Small intestine (tissue), 7 donors: Measurements from ENCODE around the gene TMEM59. TPM values are rescaled to one million over a fixed set of nuclear protein-coding genes. Genes with fewer than 3 reads are reported as not detected.

ENCODE experiments used
- DNase-seq, 2 donors: peaks; one replicate each; pipeline versions ENCODE4 v3.0.0 to v3.0.0-alpha.2; 2013
- FAIRE-seq: peaks from 2 replicates; lab custom pipeline; 2012; peaks lifted over from hg19 to GRCh38; lab: Jason Lieb, UNC
- H3K27ac ChIP-seq, 3 donors: one replicate each; pipeline ENCODE4 v1.5.1; 2013; ENCODE audit warnings: low read length in 2 of 3, mild to moderate bottlenecking in 2 of 3, control low read depth in 1 of 3, inconsistent platforms in 1 of 3, low read depth in 1 of 3, moderate library complexity in 1 of 3
- H3K27me3 ChIP-seq, 3 donors: one replicate each; pipeline ENCODE4 v1.6.1; 2013; ENCODE audit warnings: low read length in 3 of 3, inconsistent platforms in 1 of 3; ENCODE audit not compliant: control insufficient read depth in 3 of 3, insufficient read depth in 3 of 3
- H3K36me3 ChIP-seq, 3 donors: one replicate each; pipeline ENCODE4 v1.6.1; 2013; ENCODE audit warnings: low read length in 3 of 3, inconsistent platforms in 1 of 3, low read depth in 1 of 3, mild to moderate bottlenecking in 1 of 3, moderate library complexity in 1 of 3; ENCODE audit not compliant: control insufficient read depth in 3 of 3, insufficient read depth in 2 of 3
- H3K4me1 ChIP-seq, 3 donors: one replicate each; pipeline ENCODE4 v1.6.1; 2013; ENCODE audit warnings: low read length in 2 of 3, inconsistent platforms in 1 of 3, low read depth in 1 of 3, mild to moderate bottlenecking in 1 of 3, moderate library complexity in 1 of 3; ENCODE audit not compliant: control insufficient read depth in 3 of 3, insufficient read depth in 2 of 3
- H3K4me3 ChIP-seq, 3 donors: one replicate each; pipeline ENCODE4 v1.5.1; 2013; ENCODE audit warnings: low read length in 3 of 3, control low read depth in 1 of 3, inconsistent platforms in 1 of 3, low read depth in 1 of 3, mild to moderate bottlenecking in 1 of 3, moderate library complexity in 1 of 3
- H3K9me3 ChIP-seq, 2 donors: one replicate each; pipeline ENCODE4 v1.6.1; 2013; ENCODE audit warnings: low read depth in 1 of 2, low read length in 1 of 2; ENCODE audit not compliant: control insufficient read depth in 2 of 2, insufficient read depth in 1 of 2
- WGBS, 3 donors: extraction: QIAGEN DNeasy Blood & Tissue Kit; methylation state at CpG; one replicate each; pipeline ENCODE4 v1.1.7; 2013; 5-methylcytosine and 5-hydroxymethylcytosine counted together
- polyA plus RNA-seq, 4 donors: library from polyadenylated mRNA; stranded (reverse) in 3 of 4; unstranded in 1 of 4; fragments of 200-250 nt in 3 of 4; fragments of 120-200 nt in 1 of 4; gene quantifications; one replicate each; pipeline versions ENCODE4 v1.2.1 to v1.2.3, GENCODE V29; 2013
- donor health status: healthy with polysubstance abuse.
- donor health status: control.
- donor health status: control.
- donor health status: Bipolar disorder and iron deficiency.
- donor health status: healthy.

TMEM59 gene
- polyA plus RNA-seq, 4 donors, result 156 to 447 (median 212) TPM

DNA sequence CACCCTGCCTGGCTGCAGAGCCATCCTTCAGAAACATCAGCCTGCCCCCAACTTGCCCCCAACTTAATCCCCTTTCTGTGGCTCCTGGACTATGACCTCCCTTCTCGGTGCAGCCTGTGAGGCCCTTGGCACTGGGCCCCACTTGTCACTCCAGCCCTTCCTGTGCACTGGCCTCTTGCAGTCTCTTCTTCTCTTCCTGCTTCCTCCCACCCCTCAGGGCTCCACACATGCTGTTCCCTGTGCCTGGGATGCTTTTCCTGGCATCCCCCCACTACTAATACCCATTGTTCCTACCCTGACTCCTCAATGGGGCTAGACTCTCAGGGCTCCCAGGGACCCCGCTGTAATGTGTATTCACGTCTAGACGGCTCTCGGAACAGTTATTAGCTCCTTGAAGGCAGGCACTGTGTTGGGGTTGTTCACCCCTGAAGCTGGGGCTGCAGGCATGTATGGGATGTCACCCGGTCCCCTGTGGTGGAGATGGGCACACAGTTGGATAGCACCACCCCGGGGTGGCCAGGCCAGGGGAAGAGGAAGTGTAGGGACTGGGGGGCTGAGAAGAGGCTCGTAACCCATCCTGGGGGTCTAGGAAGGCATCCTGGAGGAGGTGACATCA lies 39.5 kb downstream of the TMEM59 start:
- WGBS, 3 donors, result 72 to 79% (median 79%) methylated on average over 8 of the region's 8 CpGs
- Histone ChIP-seq H3K27ac (no peak overlapping the region), H3K4me3 (no peak overlapping the region), H3K9me3 (no peaks in the 10 kb centered on the region), H3K36me3 (no peaks in the 10 kb centered on the region), H3K4me1 (peaks cover 0 to 34% (median 0%) of the 10 kb centered on the region in 3 donors), H3K27me3 (peaks cover 0 to under 1% (median 0%) of the 10 kb centered on the region in 3 donors)
- DNase-seq (peak in 1 of 2 donors; percentile 58), FAIRE-seq (no peak)

DNA sequence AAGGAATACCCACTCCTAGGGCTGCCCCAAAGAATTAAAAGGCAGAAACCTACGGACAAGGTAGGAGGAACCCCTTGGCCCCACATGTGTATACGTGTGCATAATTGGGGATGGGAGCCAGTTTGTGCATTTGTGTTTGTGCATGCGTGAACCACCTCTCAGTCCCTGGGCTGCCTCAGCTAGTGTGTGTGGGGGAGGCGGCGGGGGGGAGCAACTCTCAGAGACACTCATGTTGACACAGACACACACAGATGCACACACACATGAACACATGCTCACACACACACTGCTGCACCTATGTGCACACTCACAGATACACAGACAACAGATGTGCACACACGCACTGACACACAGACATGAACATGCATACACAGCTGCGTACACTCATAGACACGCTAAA lies 40.1 kb downstream of the TMEM59 start:
- no peaks in the 10 kb centered on the region for H3K9me3 ChIP-seq
- H3K27ac ChIP-seq, result no peak overlapping the region
- no peaks in the 10 kb centered on the region for H3K36me3 ChIP-seq
- DNase-seq (no peak), FAIRE-seq (no peak)
- 74 to 88% (median 84%) methylated on average over 8 of the region's 8 CpGs for WGBS, 3 donors
- peaks cover 0 to 31% (median 0%) of the 10 kb centered on the region in 3 donors for H3K4me1 ChIP-seq
- no peak overlapping the region for H3K4me3 ChIP-seq
- peaks cover 0 to 4% (median 0%) of the 10 kb centered on the region in 3 donors for H3K27me3 ChIP-seq

DNA sequence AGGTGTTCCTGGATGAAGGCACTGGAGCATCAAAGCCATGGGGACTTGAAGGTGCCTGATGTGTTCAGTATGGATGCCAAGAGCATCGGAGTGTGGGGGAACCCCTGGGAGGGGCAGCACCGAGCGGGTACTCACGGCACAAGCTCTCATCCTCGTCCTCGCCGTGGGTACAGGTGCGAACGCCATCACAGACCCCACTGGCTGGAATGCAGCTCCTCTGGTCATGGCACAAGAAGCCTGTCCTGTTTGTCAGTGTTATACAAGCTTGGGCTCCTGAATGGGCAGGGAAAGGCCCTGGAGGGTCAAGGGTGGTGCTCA lies 41.0 kb downstream of the TMEM59 start:
- H3K36me3 ChIP-seq, result no peaks in the 10 kb centered on the region
- no peak overlapping the region for H3K4me3 ChIP-seq
- no peak overlapping the region for H3K27ac ChIP-seq
- peaks cover 0 to 4% (median 0%) of the 10 kb centered on the region in 3 donors for H3K27me3 ChIP-seq
- DNase-seq (no peak), FAIRE-seq (no peak)
- peaks cover 0 to 26% (median 0%) of the 10 kb centered on the region in 3 donors for H3K4me1 ChIP-seq
- H3K9me3 ChIP-seq, result no peaks in the 10 kb centered on the region
- 89 to 91% (median 91%) methylated on average over 9 of the region's 9 CpGs for WGBS, 3 donors

DNA sequence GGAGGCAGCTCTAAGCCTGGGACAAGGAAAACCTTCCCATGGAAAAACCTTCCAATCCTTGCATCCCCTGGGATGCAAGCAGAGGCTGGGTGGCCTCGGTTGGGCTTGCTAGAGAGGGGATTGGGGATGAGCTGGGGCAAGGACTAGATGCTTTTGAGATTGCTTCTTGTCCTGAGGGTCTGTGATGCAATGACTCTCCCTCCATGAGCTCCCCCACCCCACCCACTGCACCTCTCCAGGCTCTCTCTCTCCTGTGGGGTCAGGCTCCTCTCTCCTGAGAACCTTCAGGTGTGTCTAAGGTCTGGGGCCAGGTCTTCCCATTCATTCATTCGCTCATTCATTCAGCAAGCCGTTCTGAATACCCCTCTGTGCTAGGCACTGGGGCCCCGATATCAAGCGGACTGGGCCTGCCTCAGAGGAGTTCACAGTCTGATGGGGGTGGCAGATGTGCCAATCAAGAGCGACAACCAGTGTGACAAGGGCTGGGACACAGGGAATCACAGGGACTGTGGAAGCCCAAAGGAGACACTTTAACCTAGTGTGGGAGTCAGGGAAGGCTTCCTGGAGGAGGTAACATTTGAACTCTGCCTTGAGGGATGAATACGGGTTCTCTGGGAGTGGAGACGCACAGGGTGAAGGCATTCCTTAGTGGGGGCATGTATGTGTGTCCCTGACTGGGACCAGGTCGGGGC lies 41.5 kb downstream of the TMEM59 start:
- no peak for FAIRE-seq
- no peaks in the 10 kb centered on the region for H3K9me3 ChIP-seq
- no peak overlapping the region for H3K4me3 ChIP-seq
- no peak overlapping the region for H3K27ac ChIP-seq
- no peak for DNase-seq
- H3K4me1 ChIP-seq, result peaks cover 0 to 23% (median 0%) of the 10 kb centered on the region in 3 donors
- H3K36me3 ChIP-seq, result no peaks in the 10 kb centered on the region
- WGBS, 3 donors, result 82 to 88% (median 85%) methylated on average over 9 of the region's 9 CpGs
- peaks cover 0 to 4% (median 0%) of the 10 kb centered on the region in 3 donors for H3K27me3 ChIP-seq

DNA sequence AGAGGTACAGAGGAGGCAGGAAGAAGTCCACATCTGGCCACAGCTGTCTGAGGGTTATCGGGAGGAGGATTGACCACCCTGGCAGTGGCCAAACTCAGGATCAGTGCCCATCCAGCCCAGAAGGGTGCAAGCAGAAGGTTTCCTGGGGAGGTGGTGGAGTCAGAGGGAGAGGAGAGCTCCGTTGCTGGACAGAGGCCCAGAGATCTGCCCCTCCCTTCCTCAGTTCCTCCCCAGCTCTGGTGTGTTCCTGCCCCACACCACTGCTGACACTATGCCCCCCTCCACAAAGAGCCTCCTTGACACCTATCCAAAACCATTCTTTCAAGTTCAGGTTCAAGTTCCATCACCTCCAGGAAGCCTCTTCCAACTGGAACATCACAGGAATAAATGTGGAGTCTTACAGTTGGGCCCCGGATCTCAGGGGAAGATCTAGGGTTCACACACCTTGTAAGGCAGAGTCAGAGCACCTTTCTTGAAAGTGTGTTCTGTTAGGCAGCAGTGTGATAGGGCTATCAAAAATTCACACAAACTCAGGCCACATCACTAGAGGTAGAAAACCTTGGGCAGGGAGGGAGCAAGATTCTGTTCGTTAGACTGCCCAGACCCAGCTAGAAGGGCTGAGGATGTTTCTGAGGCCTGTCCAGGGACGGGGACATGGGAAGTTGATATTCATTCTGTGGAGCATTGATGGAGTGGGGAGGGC lies 42.4 kb downstream of the TMEM59 start:
- DNase-seq, result no peak
- no peak overlapping the region for H3K27ac ChIP-seq
- H3K27me3 ChIP-seq, result peaks cover 0 to 4% (median 0%) of the 10 kb centered on the region in 3 donors
- no peaks in the 10 kb centered on the region for H3K36me3 ChIP-seq
- WGBS, 3 donors, result 64 to 88% (median 81%) methylated on average over 4 to 5 of the region's 5 CpGs
- peaks cover 0 to 15% (median 0%) of the 10 kb centered on the region in 3 donors for H3K4me1 ChIP-seq
- H3K4me3 ChIP-seq, result no peak overlapping the region
- H3K9me3 ChIP-seq, result no peaks in the 10 kb centered on the region
- no peak for FAIRE-seq

DNA sequence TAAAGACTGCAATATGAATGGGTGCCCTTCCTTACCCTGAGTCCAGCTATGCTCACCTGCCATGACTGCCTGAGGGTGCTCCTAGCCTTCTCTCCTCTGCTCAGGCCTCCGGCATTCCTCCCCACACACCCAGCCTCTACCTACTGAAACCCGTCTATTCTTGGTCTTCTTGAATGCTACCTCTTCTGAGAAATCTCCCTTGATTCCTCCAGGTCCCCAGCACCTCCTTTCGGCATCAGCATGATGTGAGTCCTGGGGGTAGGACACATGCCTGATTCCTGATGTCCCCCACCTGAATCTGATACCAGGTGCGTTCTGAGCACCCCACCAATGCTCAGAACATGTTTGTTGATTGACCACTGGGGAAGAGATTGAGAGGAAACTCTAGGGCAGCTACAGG lies 43.6 kb downstream of the TMEM59 start:
- no peak for FAIRE-seq
- WGBS, 3 donors, result 84 to 88% (median 84%) methylated on average over 4 of the region's 4 CpGs
- Histone ChIP-seq H3K4me3 (no peak overlapping the region), H3K36me3 (no peaks in the 10 kb centered on the region), H3K4me1 (peaks cover 0 to 15% (median 0%) of the 10 kb centered on the region in 3 donors), H3K27ac (no peak overlapping the region), H3K27me3 (peaks cover 0 to 4% (median 0%) of the 10 kb centered on the region in 3 donors), H3K9me3 (no peaks in the 10 kb centered on the region)
- no peak for DNase-seq

DNA sequence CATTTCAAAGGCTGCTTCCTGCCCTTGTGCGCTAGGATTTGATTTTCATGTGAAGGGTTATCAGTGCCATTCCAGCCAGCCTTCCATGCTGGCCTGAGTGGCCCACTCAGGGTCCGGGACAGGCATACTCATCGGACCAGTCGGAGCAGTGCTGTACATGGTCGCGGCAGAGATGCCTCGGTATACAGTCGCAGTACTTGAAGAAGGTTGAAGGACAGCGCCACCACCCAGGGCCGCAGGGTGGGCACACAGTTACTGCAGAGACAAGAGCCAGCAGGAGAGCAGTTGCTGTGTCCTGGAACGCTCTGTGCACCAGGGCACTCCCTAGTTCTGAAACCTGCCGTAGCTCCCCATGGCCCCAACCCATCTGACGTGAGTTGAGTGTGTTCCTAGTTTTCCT lies 44.1 kb downstream of the TMEM59 start:
- Histone ChIP-seq H3K4me3 (no peak overlapping the region), H3K27me3 (peaks cover 0 to 4% (median 0%) of the 10 kb centered on the region in 3 donors), H3K9me3 (no peaks in the 10 kb centered on the region), H3K27ac (no peak overlapping the region), H3K36me3 (no peaks in the 10 kb centered on the region), H3K4me1 (peaks cover 0 to 11% (median 0%) of the 10 kb centered on the region in 3 donors)
- FAIRE-seq, result no peak
- no peak for DNase-seq
- 85 to 90% (median 86%) methylated on average over 13 of the region's 13 CpGs for WGBS, 3 donors

DNA sequence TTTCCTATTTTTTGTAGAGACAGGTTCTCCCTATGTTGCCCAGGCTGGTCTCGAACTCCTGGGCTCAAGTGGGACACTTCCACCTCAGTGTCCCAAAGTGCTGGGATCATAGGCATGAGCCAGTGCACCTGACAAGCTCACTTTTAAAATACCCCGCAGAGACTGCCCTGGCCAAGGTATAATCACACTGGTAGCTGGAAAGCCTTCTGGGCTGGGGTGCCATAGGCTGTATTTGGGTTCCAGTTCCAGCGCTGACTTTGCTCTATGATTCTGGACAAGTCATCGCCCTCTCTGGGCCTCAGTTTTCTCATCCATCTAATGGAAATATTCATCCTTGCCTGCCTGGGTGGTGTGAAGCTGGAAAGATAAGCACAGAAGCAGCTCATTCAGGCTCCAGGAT lies 45.4 kb downstream of the TMEM59 start:
- peaks cover 0 to 4% (median 0%) of the 10 kb centered on the region in 3 donors for H3K27me3 ChIP-seq
- no peak for FAIRE-seq
- 81 to 92% (median 88%) methylated on average over 4 of the region's 4 CpGs for WGBS, 3 donors
- DNase-seq, result no peak
- H3K4me3 ChIP-seq, result no peak overlapping the region
- H3K27ac ChIP-seq, result no peak overlapping the region
- no peaks in the 10 kb centered on the region for H3K9me3 ChIP-seq
- H3K36me3 ChIP-seq, result no peaks in the 10 kb centered on the region
- H3K4me1 ChIP-seq, result no peaks in the 10 kb centered on the region
